HG03045 (cell line): ENCODE results near the gene IRF8.

ENCODE experiments used
- ATAC-seq: cut with Tn5 transposase; IDR thresholded peaks from one replicate; pipeline ENCODE4 v1.9.1; 2021; ENCODE audit warnings: mild to moderate bottlenecking, moderate library complexity; ENCODE audit not compliant: unreplicated experiment

Gene IRF8

DNA sequence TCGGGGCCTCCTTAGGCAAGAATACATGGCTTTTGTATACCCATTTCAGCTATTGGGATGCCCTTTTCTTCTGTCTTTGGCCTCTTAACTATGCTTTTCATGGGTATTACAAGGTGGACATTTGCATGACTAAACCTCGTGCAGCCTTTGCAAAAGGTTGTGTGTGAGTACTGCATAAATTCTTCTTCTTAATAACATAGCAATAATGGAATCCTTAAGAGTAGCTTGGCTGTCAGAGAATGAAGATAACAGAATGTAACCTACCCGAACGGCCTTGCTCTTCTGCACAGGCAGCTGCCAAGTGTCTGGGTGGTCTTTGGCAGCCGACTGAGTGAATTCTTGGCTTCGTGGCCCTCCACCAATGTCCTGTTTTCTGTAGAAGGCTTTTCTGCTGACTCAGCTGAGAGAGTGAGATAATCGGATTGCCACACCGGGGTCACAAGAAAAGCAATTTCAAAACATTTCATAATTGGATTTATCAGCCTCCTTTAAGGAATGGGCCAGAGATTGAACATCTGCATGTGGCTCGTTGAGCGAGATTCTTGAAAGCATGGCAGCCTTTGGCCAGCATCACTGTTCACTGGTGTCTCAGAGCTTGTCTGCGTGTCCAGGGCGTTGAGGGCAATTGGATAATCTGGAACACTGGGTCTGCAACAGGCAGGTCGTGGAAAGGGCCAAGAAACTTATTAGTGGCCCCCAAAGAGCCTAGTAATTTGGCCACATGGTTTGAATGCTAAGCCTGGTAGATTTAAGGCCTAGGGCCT lies 13.4 kb downstream of the IRF8 start:
- no peak for ATAC-seq

DNA sequence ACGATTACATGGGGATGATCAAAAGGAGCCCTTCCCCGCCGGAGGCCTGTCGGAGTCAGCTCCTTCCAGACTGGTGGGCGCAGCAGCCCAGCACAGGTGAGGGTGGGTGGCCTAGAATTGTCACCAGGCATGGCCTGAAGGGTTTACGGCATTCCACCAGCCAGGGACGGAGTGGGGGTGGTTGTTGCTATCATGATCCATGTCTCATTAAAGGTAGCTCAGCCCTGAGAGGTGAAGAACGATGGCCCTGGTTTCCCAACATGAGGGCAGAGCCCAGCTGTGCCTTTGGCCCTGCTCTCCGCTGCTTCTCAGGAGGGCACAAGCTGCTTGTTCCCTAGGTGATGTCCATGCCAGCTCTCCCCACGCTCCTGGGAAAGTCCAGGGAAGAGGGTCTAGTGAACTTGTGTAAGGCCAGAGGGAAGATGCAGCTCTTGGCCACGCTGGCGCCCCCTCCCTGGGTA lies 14.2 kb downstream of the IRF8 start:
- no peak for ATAC-seq

DNA sequence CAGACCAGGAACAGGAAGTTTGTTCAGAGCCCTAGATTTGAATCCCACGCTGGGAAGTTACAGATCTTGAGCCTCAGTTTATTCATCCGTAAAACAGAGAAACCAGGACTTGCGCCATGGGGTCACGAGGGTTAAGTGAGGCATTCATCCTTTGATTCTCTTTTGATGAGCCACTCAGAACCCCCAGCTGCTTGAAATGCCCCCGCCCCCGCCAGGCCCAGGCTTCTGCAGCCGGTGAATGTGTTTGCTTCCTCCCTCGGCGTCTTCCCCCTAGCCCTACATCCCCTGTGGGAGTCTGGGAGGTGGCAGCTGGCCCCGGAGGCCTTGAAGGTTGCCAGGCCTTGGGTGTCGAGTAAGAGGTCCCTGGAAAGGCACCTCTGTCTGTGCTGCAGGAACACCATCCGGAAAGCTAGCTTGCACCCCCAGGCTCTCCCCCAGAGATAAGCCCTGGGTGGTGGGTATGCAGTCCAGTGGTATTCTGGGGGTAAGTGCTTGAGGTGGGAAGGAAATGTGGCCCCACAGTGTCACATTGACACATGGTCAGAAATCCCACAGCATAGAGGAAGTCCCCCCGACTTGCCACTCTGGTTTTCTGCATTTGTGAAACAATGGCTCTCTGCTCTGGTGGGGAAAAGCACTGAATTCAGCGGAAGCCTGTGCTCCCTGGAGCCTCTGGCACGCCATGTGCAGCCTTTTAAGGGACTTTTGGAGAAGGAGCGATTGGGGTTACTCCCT lies 14.9 kb downstream of the IRF8 start:
- no peak for ATAC-seq

DNA sequence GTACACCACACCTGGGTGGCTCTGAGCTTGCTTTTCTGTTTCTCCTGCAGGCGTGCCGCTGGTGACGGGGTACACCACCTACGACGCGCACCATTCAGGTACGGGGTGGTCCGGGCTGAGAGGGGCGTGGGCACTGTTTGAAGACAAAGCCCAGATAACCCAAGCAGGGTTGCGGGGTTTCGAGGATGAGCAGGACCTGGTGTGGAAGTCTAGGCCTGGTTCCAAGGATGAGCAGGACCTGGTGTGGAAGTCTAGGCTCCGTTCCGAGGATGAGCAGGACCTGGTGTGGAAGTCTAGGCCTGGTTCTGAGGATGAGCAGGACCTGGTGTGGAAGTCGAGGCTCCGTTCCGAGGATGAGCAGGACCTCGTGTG lies 15.4 kb downstream of the IRF8 start:
- ATAC-seq: no peak

DNA sequence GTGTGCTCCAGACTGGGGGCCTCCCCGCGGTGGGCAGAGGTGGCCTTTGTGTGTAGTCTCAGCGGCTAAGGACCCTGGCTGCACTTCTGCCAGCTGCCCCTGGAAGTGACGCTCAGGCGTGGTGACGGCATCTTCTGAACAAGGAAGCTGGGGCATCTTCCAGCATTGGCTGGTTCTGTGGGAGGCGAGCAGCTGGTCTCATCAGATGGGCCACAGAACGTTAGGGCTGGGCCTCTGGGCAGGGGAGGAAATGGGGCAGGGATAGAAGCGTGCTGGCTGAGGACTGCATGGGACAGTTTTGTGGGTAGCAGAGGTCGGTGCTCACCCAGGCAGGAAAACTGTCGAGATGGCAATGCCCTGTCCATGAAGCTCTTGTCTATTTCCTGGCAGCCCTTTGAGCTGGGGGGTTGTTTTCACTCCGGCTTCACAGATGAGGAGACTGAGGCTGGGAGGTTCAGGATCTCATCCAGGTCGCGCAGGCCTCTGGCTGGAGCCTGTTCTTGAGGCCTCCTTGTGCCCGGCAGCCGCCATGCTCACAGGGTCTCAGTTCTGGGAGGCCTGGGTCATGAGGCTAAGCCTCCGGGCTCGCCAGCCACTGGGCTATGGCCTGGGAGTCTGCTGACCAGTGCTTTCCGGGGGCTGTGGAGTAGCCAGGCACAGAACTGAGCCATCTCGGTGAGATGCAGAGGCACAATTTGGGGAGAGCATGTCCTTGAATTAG lies 16.3 kb downstream of the IRF8 start:
- no peak for ATAC-seq

DNA sequence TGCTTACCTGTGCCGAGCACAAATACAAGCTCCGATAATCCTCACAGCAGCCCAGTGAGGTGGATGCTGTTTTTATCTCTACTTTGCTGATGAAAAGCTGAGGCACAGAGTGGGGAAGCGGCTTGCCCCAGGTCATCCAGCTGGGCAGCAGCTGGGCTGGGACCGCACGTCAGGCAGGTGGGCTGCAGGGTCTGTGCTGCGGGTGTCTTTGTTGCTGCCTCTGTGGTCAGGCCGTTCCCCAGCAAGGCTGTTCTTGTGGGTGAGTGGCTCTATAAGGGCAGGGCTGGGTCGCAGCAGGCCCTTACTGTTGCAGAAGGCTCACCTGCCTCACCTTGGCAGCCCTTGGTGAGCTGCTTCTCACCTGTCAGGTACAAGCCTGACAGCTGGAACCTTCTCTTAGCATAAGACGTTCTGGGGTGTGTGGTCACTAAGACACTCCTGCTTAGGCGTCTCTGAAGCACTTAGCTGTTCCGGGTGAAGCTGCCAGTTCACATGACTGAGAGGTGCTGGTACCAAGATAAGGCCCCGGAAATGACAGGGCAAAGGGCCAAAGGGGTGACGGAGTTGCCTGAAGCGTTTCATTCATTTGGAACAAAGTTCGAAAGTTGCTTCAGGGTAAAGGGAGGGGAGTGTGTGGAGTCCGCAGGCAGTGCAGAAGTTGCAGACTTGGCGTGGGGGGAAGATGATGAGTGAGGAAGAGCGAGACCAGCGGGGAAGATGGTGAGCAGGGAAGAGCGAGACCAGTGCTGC lies 17.4 kb downstream of the IRF8 start:
- no peak for ATAC-seq

DNA sequence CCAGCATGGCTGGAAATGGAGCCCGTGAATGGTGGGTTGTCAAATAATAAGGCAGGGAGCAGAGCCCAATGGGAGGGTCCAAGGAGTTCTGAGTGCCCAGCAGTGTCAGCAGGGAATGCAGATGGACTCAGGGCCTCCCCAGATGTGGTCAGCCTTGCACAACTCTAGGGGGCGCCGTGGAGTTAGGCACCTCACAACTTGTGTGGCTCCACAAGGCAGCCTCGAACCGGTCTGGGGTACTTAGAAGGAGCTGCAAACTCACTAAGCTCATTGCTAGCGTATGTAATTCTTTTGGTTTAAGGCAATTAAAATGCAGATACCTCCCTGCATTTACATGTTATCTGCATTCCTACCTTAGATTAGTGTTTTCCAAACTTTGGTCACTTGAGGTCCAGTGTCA lies 18.1 kb downstream of the IRF8 start:
- no peak for ATAC-seq

DNA sequence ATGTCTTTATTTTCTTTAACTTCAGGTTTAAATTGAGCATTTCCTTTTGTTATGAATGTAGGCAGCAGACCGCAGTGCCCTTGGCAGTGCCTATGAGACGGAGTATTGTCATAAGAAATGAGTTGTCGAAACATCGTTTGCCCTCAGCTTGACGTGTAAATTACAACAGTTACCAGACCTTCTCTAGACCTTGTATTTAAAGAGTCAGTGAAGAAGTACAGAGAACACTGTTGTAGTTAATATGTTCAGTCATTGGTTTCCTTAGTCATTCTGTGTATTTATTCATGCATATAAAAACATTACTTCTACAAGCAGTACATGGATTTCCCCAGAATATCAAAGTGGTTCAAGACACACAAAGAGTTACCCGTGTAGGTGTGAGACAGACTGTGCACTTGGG lies 19.0 kb downstream of the IRF8 start:
- no peak for ATAC-seq

DNA sequence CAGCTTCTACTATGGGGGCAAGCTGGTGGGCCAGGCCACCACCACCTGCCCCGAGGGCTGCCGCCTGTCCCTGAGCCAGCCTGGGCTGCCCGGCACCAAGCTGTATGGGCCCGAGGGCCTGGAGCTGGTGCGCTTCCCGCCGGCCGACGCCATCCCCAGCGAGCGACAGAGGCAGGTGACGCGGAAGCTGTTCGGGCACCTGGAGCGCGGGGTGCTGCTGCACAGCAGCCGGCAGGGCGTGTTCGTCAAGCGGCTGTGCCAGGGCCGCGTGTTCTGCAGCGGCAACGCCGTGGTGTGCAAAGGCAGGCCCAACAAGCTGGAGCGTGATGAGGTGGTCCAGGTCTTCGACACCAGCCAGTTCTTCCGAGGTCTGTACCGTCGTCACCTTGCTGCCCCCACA lies 19.5 kb downstream of the IRF8 start:
- no peak for ATAC-seq

DNA sequence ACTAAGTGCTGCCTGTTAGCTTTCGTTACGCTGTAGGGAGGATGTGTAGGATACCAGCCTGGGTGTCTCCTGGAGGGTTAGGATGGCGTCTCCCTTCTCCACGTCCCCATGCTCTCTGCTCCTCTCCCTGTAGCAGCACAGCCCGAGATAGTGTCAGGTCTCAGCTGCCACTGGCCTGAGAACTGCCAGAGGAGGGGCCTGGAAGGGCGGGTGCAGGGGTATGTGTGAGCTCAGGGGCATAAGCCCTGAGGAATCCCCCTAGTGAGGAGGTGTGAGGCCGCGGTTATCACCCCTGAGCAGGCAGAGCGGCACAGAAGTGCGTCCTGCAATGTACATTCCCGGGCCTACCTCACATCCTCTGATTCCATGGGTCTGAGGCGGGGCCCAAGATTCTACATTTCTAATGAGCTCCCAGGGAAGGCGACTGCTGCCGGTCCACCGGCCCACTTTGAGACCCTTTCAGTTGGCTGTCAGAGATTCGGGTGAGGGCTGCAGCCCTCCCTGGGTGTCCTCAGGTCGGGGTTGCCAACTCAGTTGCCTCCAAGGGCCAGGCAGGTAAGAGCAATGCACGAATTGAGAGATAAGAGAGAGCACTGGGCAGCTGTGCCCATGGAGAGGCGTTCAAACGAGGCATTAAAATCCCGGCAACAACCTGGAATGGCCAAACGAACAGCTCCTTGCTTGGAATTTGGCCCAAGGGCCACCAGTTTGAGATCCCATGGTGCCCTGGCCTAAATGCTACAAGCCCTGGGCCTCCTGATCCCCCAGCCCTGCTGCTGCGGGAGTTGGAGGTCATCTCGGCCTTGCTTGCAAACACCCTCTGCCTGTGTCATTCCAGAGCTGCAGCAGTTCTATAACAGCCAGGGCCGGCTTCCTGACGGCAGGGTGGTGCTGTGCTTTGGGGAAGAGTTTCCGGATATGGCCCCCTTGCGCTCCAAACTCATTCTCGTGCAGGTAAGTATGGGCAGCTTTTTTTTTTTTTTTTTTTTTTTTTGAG lies 20.6 kb downstream of the IRF8 start:
- ATAC-seq: no peak

DNA sequence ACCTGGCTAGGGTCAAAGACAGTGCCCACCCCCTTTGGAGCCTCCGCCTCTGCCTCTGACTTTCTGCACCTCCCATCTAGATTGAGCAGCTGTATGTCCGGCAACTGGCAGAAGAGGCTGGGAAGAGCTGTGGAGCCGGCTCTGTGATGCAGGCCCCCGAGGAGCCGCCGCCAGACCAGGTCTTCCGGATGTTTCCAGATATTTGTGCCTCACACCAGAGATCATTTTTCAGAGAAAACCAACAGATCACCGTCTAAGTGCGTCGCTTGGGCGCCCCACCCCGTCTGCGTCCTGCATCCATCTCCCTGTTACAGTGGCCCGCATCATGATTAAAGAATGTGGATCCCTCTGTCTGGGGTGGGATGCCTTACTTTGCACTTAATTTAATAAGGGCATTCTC lies 22.1 kb downstream of the IRF8 start:
- no peak for ATAC-seq

DNA sequence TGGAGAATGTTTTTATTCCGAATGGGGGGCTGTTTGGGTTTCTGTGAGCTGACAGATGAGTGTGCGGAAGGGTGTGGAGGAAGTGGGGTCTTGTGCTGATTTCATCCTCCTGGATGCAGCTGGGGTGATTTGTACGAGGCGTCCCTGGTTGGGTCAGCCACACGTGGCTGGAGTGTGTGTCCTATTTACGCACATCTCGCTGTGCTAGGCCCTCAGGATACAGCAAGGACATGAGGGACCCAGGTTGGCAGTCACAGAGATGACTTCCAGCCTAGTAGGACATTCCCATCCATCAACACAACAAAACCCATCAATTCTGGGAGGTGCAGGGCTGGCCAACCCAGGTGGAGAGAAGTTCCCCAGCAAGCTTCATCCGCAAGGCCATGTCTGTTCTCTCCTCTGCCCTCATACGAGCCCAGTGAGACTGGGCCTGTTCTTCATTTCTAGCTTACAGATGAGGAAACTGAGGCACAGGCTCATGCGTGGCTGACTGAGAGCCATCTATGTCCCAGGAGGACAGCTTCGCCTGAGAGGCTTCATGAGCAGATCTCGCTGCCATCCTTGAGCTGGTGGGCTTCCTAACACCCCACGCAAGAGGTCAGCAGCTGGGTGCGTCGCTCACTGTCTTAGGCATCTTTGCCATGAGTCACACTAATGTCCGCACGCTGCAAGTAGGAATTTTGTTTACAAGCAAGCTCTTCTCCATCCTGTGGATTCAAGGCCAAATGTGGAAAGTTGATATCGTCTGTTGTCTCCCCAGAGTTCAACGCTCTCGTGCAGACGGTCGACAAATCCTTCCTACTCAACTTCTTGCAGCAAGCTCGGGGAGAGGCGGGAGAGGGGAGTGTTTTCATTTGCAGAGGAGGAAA lies 24.4 kb downstream of the IRF8 start:
- no peak for ATAC-seq

DNA sequence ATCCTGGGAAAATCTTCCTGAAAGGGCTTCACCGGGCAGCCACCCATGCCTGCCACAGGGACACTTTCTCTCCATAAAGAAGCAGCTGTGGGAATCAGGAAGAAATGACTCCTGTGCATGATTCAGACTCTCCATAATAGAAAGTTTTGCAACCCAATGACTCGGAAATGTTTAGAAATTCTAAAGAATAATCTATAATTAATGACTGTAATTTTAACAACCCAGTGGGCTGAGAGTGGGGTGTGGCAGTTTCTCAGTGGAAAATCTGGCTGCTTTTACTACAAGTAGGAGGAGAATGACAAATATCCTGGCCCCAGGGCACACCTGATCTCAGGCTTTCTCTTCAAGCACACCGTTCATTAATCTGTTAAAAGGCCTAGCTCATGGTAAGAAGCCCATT lies 25.7 kb downstream of the IRF8 start:
- ATAC-seq: no peak

DNA sequence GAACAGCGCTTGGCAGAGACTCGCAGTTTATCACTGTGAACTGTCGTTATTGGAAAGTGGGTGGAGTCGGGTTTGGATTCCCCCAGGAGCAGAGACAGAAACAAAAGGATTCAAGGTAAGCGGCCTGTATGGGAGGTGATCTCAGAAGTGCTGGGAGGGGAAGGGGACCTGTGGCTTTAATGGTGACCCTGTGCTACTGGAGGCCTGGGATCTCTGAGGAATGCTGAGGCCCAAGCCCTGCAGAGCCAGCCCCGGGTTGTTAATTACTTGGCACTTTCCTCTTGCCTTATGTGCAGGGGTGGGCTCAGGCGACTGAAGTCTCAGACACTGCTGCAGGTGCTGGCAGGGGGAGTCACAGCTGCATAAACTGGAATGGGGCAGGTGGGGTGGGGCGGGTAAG lies 27.4 kb downstream of the IRF8 start:
- no peak for ATAC-seq

DNA sequence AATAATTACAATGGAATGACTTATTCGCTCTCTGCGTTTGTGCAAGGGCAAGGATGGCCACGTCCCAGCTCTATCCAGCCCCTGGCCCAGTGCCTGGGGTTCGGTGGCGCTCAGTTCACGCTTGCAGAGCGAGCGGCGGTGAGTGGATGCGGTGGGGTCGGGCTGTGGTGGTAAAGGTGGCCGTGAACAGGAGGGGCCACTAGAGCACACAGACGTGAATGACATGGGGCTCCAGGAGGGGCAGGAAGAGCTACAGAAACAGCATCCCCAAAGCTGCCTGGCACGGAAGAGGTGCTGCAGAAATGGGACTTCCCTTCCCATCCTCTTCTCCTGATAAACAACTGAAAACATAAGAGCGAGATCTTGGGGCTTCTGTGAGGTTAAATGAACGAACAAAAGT lies 28.4 kb downstream of the IRF8 start:
- ATAC-seq: no peak

DNA sequence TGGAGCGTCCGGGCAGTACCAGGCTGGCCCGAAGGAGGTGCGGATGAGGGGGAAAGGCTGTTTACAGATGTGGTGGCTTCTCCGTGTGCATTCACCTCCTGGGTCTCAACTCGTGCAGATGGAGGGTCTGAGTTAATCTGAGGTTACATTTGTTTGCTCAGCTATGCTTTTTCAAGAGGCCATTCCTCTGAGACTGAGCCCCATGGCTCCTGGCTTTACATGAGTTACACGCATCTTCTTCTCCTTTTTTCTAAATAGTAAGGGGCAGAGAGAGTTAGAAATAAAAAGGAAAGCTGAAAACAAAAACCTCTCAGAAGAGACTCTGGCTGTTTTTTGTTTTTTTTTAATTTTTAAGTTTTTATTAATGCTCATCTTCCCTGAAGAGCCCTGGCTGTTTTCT lies 29.0 kb downstream of the IRF8 start:
- ATAC-seq: no peak

DNA sequence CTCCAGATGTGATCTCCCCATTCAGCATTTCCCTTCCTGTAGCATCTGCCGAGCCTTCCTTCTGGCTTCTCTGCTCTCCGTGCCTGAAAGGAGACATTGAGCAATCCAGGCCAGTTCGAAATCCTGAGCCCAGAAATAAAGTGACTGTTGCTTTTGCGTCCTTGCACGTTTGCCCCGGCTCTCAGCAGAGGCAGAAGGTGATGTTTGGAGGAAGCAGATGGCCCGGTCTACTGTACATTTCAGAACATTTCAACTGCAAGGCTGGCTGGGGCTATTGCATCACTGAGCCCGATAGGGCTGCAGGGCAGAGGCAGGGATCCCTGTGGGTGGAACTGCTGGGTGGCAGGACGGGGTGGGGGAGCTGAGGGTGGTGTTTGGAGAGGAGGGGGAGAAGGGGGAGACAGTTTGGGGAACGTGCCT lies 29.4 kb downstream of the IRF8 start:
- no peak for ATAC-seq

DNA sequence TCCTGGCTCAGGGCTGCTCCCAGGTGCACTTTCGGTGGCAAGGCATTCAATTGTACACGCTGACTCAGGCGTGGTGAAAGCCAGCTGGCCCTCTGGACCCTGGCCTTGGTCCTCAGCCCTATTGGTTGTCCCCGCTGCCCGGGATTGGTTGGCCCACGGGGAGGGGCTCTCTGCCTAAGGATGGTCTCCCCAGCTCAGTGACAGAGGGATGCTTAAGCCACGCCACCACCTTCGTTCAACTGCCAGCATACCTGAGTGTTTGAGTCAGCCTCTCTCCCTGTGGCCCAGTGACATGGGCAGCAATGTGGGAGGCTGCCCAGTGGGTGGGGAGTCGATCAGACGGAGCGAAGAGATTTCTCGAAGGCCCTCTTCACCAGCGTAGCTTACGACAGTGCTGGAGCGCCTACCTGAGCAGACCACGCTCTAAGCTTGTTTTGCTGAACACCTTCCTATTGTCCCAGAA lies 30.3 kb downstream of the IRF8 start:
- no peak for ATAC-seq

DNA sequence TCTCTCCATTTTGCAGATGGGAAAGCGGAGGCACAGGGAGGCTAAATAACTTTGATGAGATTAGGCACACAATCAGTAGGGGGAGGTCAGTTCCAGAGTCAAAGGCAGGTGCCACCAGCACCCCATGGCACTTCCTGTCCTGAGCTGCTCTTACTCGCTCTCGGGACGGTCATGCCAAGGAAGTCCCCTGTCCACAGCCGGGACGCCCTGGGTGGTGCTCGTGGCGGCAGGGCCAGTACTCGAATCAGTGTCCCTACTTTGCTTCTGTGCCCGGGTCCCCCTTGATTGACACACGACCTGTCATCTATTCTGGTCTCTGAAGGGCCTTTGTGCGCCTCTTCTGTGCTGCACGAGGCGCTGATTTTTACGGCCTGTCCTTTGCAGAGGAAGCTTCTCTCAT lies 31.3 kb downstream of the IRF8 start:
- no peak for ATAC-seq
